H1 (cell line): Measurements from ENCODE around the gene ZFP57. TPM values are rescaled to one million over a fixed set of nuclear protein-coding genes. Genes with fewer than 3 reads are reported as not detected.

ENCODE experiments used
- CBX8 ChIP-seq: fragments of 300-800, 300-1000 bp; sonication (generic); IDR thresholded peaks from 2 replicates; pipeline ENCODE4 v1.7.1; 2016; ENCODE audit warnings: low read depth, low read length, borderline replicate concordance
- CTCF ChIP-seq, 3 experiments: IDR thresholded peaks; 1 replicate in 2 of 3; 2 replicates in 1 of 3; pipeline versions ENCODE4 v1.5.1 to v1.6.1; 2011; ENCODE audit warnings: low read length in 3 of 3, mild to moderate bottlenecking in 3 of 3, inconsistent platforms in 2 of 3, low read depth in 1 of 3, moderate library complexity in 1 of 3; ENCODE audit not compliant: insufficient read depth in 1 of 3; ENCODE audit errors: control extremely low read depth in 1 of 3
- RAD21 ChIP-seq, 2 experiments: IDR thresholded peaks in 1 of 2; conservative IDR thresholded peaks in 1 of 2; 2 replicates each; pipeline ENCODE4 v1.6.1; 2011; ENCODE audit warnings: low read depth in 2 of 2, low read length in 2 of 2, improper control_type of control experiment in 1 of 2, inconsistent platforms in 1 of 2, mild to moderate bottlenecking in 1 of 2, moderate library complexity in 1 of 2
- RXRA ChIP-seq: IDR thresholded peaks from 2 replicates; pipeline ENCODE4 v1.6.1; 2011; ENCODE audit warnings: low read depth, mild to moderate bottlenecking, low read length, moderate library complexity; ENCODE audit not compliant: insufficient read depth
- TAF1 ChIP-seq: IDR thresholded peaks from 2 replicates; pipeline ENCODE4 v1.6.1; 2011; ENCODE audit warnings: mild to moderate bottlenecking, low read depth, low read length
- polyA plus RNA-seq, 7 experiments: library from polyadenylated mRNA; depleted of rRNA in 3 of 7; stranded (reverse) in 5 of 7; unstranded in 2 of 7; fragments of >200 nt in 5 of 7; fragments of 200-250 nt in 2 of 7; gene quantifications; 1 replicate in 5 of 7; 2 replicates in 1 of 7; 4 replicates in 1 of 7; pipeline versions ENCODE4 v1.2.1 to v1.2.3, GENCODE V29; 2011 to 2013; ENCODE audit warnings: missing spikeins in 2 of 7, mixed read lengths in 2 of 7
- total RNA-seq: library from RNA; stranded (reverse); fragmentation: NEBNext Ultra II Directional; extraction: Animal tissue kit (Norgen Biotek cat#: 25700); gene quantifications from 2 replicates; pipeline ENCODE4 v1.2.1, GENCODE V29; 2021

Gene ZFP57
- total and polyA plus RNA-seq, 2 of the 8 experiments (the other 6 are each of a cell fraction or from before 2014, with no cell fraction given) = 0.85 to 1.2 TPM

- TF ChIP-seq CTCF (IDR thresholded peaks at IDR 0.05; ENCODE audit: control extremely low read depth in 1 of 3, insufficient read depth in 1 of 3, low read depth in 1 of 3, low read length in 3 of 3) (no peak), CBX8 (no peak), RXRA (no peak), TAF1 (no peak), RAD21 (IDR thresholded peaks at IDR 0.05 in 1 of 2, conservative IDR thresholded peaks at IDR 0.05 in 1 of 2; ENCODE audit: low read depth in 2 of 2, low read length in 2 of 2) (no peak)
These were observed 45.0 kb upstream of the ZFP57 start (continued) for GRCh38 chr6:29726001-29726400.
